Endothelial cell of umbilical vein (primary cell): ENCODE measurements around the gene PRAMEF1. TPM values are rescaled to one million over a fixed set of nuclear protein-coding genes. Genes with fewer than 3 reads are reported as not detected.

ENCODE experiments used
- BruUV-seq: library from RNA; stranded (reverse); fragments of 400-500 nt; replicated peaks from 2 replicates; lab custom pipeline; 2021; lab: Mats Ljungman, UMichigan
- CTCF ChIA-PET: fragments of 300-600, 350-600 bp; sonication (Branson Sonifier 250); formaldehyde crosslinking; loops from one replicate; lab custom pipeline; 2021; ENCODE audit warnings: antibody characterized with exemption, inconsistent platforms; lab: Charles Lee
- POLR2A ChIA-PET: fragments of 300-600, 350-600 bp; sonication (Branson Sonifier 250); formaldehyde crosslinking; loops from one replicate; lab custom pipeline; 2021; ENCODE audit warnings: antibody characterized with exemption, inconsistent platforms; lab: Charles Lee
- DNase-seq: peaks from one replicate; pipeline ENCODE4 v3.0.0-alpha.2; 2011; ENCODE audit warnings: low read depth, low spot score
- FAIRE-seq: peaks from 2 replicates; lab custom pipeline; 2011; peaks lifted over from hg19 to GRCh38; lab: Jason Lieb, UNC
- H2AFZ ChIP-seq: 2 replicates; pipeline ENCODE4 v1.6.0; 2012; ENCODE audit warnings: low read depth, low read length, control low read depth, inconsistent platforms
- H3K27ac ChIP-seq: 2 replicates; pipeline ENCODE4 v1.5.1; 2011; ENCODE audit warnings: low read depth, mild to moderate bottlenecking, control low read depth, low read length, moderate library complexity; ENCODE audit not compliant: insufficient read depth
- H3K27me3 ChIP-seq, 2 experiments: 2 replicates each; pipeline versions ENCODE4 v1.6.0 to v1.6.1; 2011; ENCODE audit warnings: low read length in 2 of 2, mixed read lengths in 1 of 2; ENCODE audit not compliant: control insufficient read depth in 2 of 2, insufficient read depth in 2 of 2
- H3K36me3 ChIP-seq, 2 experiments: 2 replicates in 1 of 2; 3 replicates in 1 of 2; pipeline ENCODE4 v1.5.1; 2011; ENCODE audit warnings: low read length in 2 of 2, mild to moderate bottlenecking in 1 of 2, moderate library complexity in 1 of 2; ENCODE audit not compliant: control insufficient read depth in 2 of 2, insufficient read depth in 2 of 2; ENCODE audit errors: extremely low read depth in 1 of 2
- H3K4me1 ChIP-seq: 3 replicates; pipeline ENCODE4 v1.5.1; 2011; ENCODE audit warnings: mild to moderate bottlenecking, low read length; ENCODE audit not compliant: control insufficient read depth, insufficient read depth; ENCODE audit errors: extremely low read depth
- H3K4me2 ChIP-seq: 2 replicates; pipeline ENCODE4 v1.6.1; 2011; ENCODE audit warnings: low read length, control low read depth, mixed read lengths; ENCODE audit not compliant: insufficient read depth
- H3K4me3 ChIP-seq, 3 experiments: fragments of 200-600 bp in 1 of 3; sonication (generic), shearing (Covaris generic) in 1 of 3; replicated peaks in 1 of 3; 2 replicates each; pipeline ENCODE4 v1.5.1; 2011 to 2016; ENCODE audit warnings: control low read depth in 3 of 3, low read length in 3 of 3, mild to moderate bottlenecking in 2 of 3, inconsistent platforms in 1 of 3, low read depth in 1 of 3, moderate library complexity in 1 of 3; ENCODE audit not compliant: insufficient read depth in 1 of 3
- H3K79me2 ChIP-seq: 2 replicates; pipeline ENCODE4 v1.6.0; 2012; ENCODE audit warnings: low read length, inconsistent platforms; ENCODE audit not compliant: control insufficient read depth, insufficient read depth
- H3K9ac ChIP-seq: replicated peaks from 2 replicates; pipeline ENCODE3; 2011; ENCODE audit warnings: low read length, control low read depth; ENCODE audit not compliant: insufficient read depth; ENCODE audit errors: extremely low read depth
- H3K9me1 ChIP-seq: replicated peaks from 3 replicates; pipeline ENCODE4 v1.6.0; 2011; ENCODE audit warnings: mild to moderate bottlenecking, low read length; ENCODE audit not compliant: control insufficient read depth, insufficient read depth; ENCODE audit errors: extremely low read depth
- H3K9me3 ChIP-seq: replicated peaks from 2 replicates; pipeline ENCODE4 v1.5.1; 2012; ENCODE audit warnings: low read length, inconsistent platforms; ENCODE audit not compliant: control insufficient read depth, insufficient read depth
- H4K20me1 ChIP-seq: replicated peaks from 2 replicates; pipeline ENCODE3; 2011; ENCODE audit warnings: mild to moderate bottlenecking, low read length; ENCODE audit not compliant: control insufficient read depth, insufficient read depth; ENCODE audit errors: extremely low read depth
- CTCF ChIP-seq, 2 donors: IDR thresholded peaks; 1 replicate in 1 of 2; 2 replicates in 1 of 2; pipeline ENCODE4 v1.5.1; 2011; ENCODE audit warnings: low read length in 2 of 2, mild to moderate bottlenecking in 2 of 2, moderate library complexity in 2 of 2, control low read depth in 1 of 2, inconsistent platforms in 1 of 2, low read depth in 1 of 2; ENCODE audit not compliant: insufficient read depth in 1 of 2; ENCODE audit errors: extremely low read depth in 1 of 2
- EZH2 ChIP-seq: IDR thresholded peaks from 2 replicates; pipeline ENCODE4 v1.6.1; 2012; ENCODE audit warnings: borderline replicate concordance, low read depth, mild to moderate bottlenecking, moderate library complexity, low read length, inconsistent platforms; ENCODE audit not compliant: severe bottlenecking
- FOS ChIP-seq: IDR thresholded peaks from 2 replicates; pipeline ENCODE4 v1.6.1; 2011; ENCODE audit warnings: mild to moderate bottlenecking, low read length, moderate library complexity, borderline replicate concordance; ENCODE audit not compliant: insufficient read depth
- GATA2 ChIP-seq: IDR thresholded peaks from 2 replicates; pipeline ENCODE4 v1.7.0; 2011; ENCODE audit warnings: low read depth, mild to moderate bottlenecking, moderate library complexity, mixed read lengths, low read length; ENCODE audit not compliant: insufficient read length, insufficient read depth
- JUN ChIP-seq: IDR thresholded peaks from 2 replicates; pipeline ENCODE4 v1.6.1; 2011; ENCODE audit warnings: borderline replicate concordance, low read depth; ENCODE audit not compliant: insufficient read length, insufficient read depth
- MAX ChIP-seq: IDR thresholded peaks from 2 replicates; pipeline ENCODE4 v1.6.1; 2011; ENCODE audit not compliant: insufficient read depth, insufficient read length
- MYC ChIP-seq: IDR thresholded peaks from one replicate; pipeline ENCODE4 v1.6.1; 2011; ENCODE audit warnings: mild to moderate bottlenecking, low read depth, low read length
- POLR2A ChIP-seq: IDR thresholded peaks from 2 replicates; pipeline ENCODE4 v1.6.1; 2012; ENCODE audit warnings: low read depth, mild to moderate bottlenecking, control low read depth, low read length
- POLR2AphosphoS5 ChIP-seq: IDR thresholded peaks from 2 replicates; pipeline ENCODE4 v1.6.1; 2012; ENCODE audit warnings: low read depth, mild to moderate bottlenecking, control low read depth, low read length, moderate library complexity; ENCODE audit not compliant: insufficient read depth
- dilution Hi-C: fragments of 300-500 bp; cut with MboI; formaldehyde crosslinking; loops from one replicate; pipeline ENCODE4 v1.15.0; 2019; ENCODE audit warnings: low sequenced_read_pairs; ENCODE audit not compliant: extremely low pct_ligation_motif_present
- intact Hi-C: fragments of 100-400 bp; cut with micrococcal nuclease; formaldehyde crosslinking; loops from one replicate; pipeline ENCODE4 v1.10.0; 2022
- polyA plus RNA-seq, 4 experiments: library from polyadenylated mRNA; depleted of rRNA in 3 of 4; stranded (reverse) in 3 of 4; unstranded in 1 of 4; fragments of >200 nt; gene quantifications; 2 replicates each; pipeline versions ENCODE4 v1.2.1 to v1.2.3, GENCODE V29; 2011 to 2012; ENCODE audit warnings: missing spikeins in 1 of 4
- total RNA-seq: library from RNA; stranded (reverse); gene quantifications from 2 replicates; pipeline ENCODE4 v1.2.3, GENCODE V29; 2021

The PRAMEF1 gene
- total and polyA plus RNA-seq, 2 donors (not counting 3 experiments of a cell fraction or from before 2014, with no cell fraction given), result not detected

- no peak overlapping the region for H3K9ac ChIP-seq
- no peaks in the 10 kb centered on the region for H3K9me1 ChIP-seq
- ChIA-PET POLR2A (no interaction called here), CTCF (no interaction called here)
- no peak overlapping the region for H3K27ac ChIP-seq
- no peak overlapping the region for H3K4me3 ChIP-seq
- no TSS peak for BruUV-seq
- H2AFZ ChIP-seq, result no peak overlapping the region
- intact Hi-C loops (no loop called here), dilution Hi-C loops (no loop called here)
- TF ChIP-seq MAX, result no peak
- TF ChIP-seq CTCF (IDR thresholded peaks at IDR 0.05; ENCODE audit: extremely low read depth in 1 of 2, insufficient read depth in 1 of 2, low read depth in 1 of 2, low read length in 2 of 2), result no peak
- TF ChIP-seq GATA2, result no peak
- no peak for TF ChIP-seq MYC
- no peak for TF ChIP-seq POLR2A
- no peak for TF ChIP-seq JUN
- TF ChIP-seq POLR2AphosphoS5, result no peak
- no peak for TF ChIP-seq EZH2
- TF ChIP-seq FOS, result no peak
- no peaks in the 10 kb centered on the region for H4K20me1 ChIP-seq
- H3K9me3 ChIP-seq, result no peaks in the 10 kb centered on the region
- H3K79me2 ChIP-seq, result no peaks in the 10 kb centered on the region
- H3K4me1 ChIP-seq, result no peaks in the 10 kb centered on the region
- FAIRE-seq (no peak), DNase-seq (no peak)
- H3K36me3 ChIP-seq, result no peaks in the 10 kb centered on the region
- no peak overlapping the region for H3K4me2 ChIP-seq
- no peaks in the 10 kb centered on the region for H3K27me3 ChIP-seq
These were observed 20.0 kb upstream of the PRAMEF1 start for GRCh38 chr1:12771186-12771585.
